Upper lobe of left lung (tissue), 4 donors: Measurements from ENCODE around the gene GRK1.

Experiments used
- CTCF ChIP-seq, 6 experiments: fragments of 450-650 bp in 4 of 6; fragments of 200-600 bp in 2 of 6; sonication (generic) in 2 of 6; IDR thresholded peaks; one replicate each; pipeline ENCODE4 v1.5.1; 2016 to 2019; ENCODE audit warnings: antibody characterized with exemption in 6 of 6
- EP300 ChIP-seq, 4 donors: sonication (generic); formaldehyde crosslinking; IDR thresholded peaks; one replicate each; pipeline ENCODE4 v1.5.1; 2017; ENCODE audit warnings: antibody characterized with exemption in 4 of 4, control low read depth in 2 of 4
- POLR2A ChIP-seq, 4 donors: fragments of 450-650 bp; IDR thresholded peaks; one replicate each; pipeline ENCODE4 v1.5.1; 2016 to 2017; ENCODE audit warnings: antibody characterized with exemption in 4 of 4, mild to moderate bottlenecking in 2 of 4

GRCh38 chr13:113775451-113776145, 108.6 kb downstream of the GRK1 start:
- TF ChIP-seq POLR2A (IDR thresholded peaks at IDR 0.05) (no peak), CTCF (IDR thresholded peaks at IDR 0.05) (no peak), EP300 (IDR thresholded peaks at IDR 0.05) (no peak)
